NCI-H510A (cell line): Measurements from ENCODE around the gene PPP2R5B.
"Not testable (repeated sequence)": the region's sequence is repeated elsewhere in the genome, so short reads cannot be mapped to it uniquely, and the experiment has no call there.

Source experiments
- DNase-seq: peaks from one replicate; lab custom pipeline; 2025; lab: John Stamatoyannopoulos, UW

The PPP2R5B gene

DNA sequence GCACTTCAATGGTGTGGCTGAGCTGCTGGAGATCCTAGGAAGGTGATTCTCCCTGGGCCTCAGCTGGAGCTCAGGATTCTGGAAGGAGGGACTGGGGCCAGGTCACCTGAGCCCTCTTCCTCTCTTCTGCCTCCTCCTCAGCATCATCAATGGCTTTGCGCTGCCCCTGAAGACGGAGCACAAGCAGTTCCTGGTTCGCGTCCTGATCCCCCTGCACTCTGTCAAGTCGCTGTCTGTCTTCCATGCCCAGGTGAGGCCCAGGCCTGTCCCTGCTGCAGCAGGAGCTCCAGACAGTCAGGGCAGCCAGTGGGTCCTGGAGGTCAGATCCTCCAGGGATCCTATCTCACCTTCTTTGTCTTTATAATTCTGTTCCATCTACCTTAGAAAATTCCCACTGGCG is 5.9 kb downstream of the PPP2R5B start:
- DNase-seq: no peak

DNA sequence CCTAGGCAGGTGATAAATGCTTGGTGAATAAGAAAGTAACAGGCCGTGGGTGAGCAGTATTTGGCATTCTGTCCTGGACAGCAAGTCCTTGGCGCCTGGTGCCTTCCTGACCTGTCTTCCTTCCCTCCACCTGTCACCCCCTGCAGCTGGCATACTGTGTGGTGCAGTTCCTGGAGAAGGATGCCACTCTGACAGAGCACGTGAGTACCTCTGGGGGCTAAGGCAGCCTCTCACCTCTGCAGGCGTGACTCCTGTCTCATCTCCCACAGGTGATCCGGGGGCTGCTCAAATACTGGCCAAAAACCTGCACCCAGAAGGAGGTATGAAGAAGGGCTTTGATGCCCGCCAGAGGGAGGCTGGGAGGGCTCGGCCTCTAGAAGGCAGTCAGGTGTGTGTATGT is 6.8 kb downstream of the PPP2R5B start:
- no peak for DNase-seq

DNA sequence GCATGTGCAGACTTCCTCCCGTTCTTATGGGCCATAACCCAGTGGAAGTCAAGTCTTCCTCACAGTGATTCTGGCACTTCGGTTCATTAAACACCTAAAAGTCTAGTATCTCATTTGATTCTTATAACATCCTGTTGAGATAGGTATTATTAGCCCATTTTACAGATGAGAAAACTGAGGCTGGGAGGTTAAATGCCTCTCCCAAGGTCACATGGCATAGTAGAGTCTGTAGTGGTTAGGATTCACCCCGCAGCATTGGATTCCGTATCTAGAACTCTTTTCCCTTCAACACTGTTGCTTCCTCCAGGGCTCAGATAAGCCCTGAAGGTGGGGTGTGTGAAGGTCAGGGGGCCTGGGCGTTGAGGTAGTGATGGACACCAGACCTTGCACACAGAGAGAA is 7.8 kb downstream of the PPP2R5B start:
- no peak for DNase-seq

DNA sequence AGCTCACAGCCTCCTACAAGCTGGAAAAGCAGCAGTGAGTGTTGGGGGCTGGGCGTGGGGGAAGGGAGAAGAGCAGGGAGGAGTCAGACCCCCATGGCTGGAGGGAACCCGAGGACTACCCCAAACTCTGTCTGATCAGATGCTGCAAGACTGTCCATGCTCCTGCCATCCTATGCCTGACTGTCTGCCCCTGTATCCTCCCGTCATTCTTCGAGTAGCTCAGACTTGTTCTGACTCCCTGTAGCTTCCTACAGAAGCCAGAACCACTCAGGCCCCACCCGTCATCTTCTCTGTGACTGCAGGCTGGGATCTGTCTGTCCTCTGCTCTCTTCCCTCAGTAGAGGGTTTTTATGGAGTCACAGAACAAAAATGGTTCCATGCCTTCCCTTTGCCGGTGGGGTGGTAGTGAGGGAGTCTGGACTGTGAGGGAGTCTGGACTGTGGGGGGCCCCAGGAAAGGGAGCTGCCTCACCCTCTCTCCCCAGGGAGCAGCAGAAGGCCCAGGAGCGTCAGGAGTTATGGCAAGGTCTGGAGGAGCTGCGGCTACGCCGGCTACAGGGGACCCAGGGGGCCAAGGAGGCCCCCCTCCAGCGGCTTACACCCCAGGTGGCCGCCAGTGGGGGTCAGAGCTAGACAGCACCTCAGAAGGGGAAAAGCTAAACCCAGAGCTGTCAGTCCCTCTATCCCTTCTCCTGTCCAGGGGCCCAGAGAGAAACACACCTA is 8.9 kb downstream of the PPP2R5B start:
- no peak for DNase-seq

DNA sequence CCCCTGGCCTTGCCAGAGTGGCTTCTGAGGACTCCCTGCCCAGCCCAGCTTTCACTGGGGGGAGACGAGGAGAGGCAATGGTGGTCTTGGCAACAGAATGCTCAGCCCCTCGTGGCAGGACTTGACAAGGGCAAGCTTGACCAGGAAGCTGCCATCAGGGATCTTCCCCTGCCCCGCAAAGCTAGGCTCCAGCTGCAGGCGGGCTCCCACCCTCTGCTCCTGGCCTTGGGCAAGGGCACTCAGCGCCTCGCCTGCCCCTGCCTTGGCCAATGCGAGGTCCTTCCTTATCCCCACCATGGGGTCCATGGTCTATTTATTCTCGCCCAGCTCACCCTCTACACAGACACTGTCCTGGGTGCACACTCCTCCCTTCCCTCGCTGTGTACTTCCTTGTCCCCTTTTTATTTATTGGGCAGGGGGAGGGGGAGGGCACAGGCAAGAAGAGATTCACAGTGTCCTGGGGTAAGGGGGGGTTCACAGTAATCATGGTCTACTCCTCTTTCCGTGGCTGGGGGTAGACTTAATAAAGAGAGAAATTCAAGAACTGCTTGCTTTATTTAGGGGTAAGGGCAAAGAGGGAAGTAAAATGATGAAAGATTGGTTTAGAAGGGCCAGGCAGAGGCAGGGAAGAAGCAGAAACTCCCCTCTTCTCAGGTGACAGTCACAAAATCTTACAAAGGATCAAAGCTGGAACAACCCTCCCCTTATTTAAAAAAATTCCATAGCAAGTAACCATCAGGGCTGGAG is 9.6 kb downstream of the PPP2R5B start:
- DNase-seq: no peak

DNA sequence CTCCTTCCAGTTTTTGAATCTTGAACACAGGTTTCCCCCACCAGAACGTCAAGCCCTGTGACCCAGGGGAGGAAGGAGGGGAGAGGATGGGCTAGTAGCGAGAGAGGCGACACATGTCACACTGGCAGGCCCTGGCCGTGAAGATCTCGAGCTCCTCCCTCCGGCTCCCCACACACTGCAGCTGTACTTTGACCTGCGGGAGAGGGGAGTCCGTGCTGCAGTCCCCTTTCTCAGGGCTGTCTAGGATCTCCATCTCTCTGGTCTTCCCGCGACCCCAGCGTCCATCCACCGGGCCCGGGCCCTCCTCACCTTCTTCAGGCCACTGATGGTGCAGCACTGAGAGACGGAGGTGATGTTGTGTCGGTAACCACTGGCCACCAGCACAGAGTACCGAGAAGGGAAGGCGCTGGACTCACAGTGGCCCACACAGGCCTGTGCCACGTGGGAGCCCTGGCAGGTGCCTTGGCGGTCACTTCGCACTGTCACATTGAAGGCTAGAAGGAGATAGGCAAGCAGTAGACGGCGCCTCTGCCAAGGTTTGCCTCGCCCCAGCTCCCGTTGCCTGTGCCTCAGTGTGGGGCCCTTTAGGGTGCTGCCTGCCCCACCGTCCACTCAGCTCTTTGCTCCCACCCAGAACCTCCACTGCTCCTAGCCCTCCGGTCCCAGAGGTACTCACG is 10.3 kb downstream of the PPP2R5B start:
- DNase-seq: no peak

DNA sequence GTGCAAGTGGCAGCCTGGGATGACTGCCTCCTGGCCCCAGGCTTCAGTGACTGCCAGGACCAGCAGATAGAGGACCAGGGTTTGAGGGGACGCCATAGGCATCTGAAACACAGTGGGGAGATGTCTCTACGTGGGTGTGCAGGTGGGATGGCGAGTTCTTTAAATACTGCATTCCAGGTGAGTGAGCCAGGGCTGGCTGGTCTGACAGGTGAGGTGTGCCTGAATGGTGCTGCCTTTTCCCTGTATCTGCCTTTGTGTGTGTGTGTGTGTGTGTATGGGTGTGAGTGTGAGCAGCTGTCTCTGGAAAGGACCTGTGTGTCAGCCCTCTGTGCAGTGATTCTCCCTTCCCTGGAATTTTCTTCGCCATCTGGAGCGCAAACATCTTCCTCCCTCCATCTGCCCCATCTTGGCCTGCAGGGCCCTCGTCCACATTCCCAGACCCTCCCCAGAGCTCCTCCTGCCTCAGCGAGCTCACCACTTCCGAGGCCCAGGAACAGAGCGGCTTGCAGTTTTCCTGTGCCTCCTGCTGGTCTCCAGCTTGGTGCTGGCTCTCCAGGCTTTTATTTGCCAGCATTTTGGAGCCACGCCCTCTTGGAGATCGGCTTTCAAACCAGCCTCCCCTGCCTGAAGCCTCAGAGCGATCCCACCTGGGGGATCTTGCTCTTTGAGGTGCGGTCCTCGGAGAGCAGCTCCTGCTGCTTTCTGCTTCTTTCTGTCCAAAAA is 11.0 kb downstream of the PPP2R5B start, which contains the start of gene GPHA2:
Gene GPHA2, minus strand, starts transcription at position 535 of the 723 bp plus-strand sequence. Its CDS starts 433 bp downstream, at position 102.
- peak; percentile 68 for DNase-seq

DNA sequence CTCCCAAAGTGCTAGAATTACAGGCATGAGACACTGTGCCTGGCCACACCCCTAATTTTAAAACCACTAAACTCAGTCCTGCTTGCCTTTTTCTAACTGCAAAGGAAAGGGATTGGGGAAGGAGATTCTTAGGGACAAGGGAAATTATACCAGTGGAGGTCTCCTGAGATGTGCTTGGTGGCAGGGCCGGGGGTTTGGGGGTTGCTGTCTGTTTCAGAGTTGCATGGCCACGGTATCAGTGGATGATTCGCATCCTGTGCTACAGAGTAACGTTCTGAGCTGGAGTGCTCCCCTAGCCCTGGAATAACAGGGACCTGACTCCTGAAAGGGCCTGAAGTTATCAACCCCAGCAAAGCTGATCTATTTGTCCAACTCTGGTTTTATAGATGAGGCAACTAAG is 12.1 kb downstream of the PPP2R5B start:
- DNase-seq: no peak

DNA sequence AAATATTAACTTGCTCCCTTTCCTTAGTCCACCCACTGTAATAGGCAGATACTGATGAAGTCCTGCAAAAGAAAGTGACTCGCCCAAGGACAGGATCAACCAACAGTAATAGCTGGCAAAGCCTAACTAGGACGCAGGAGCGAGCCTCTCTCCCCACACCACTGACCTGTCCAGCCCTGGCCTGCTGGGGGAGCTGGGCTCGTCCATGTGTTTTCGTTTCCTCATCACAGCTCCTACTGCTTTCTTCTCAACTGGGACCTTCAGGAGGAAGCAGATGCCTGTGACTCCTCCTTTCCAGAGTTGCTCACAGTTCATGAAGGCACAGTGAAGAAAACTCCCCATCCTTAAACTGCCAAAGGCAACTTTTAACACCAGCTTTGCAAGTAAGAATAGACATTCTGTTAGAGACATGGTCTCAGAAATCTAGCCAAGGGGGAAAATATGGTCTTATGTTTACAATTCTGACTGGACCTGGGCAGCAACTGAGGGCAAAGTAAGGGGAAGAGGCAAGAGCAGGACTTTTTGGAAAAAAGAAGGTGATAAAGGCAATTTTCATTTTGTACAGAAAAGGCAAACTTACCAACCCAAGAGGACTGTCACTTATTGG is 22.8 kb downstream of the PPP2R5B start:
- DNase-seq: no peak

DNA sequence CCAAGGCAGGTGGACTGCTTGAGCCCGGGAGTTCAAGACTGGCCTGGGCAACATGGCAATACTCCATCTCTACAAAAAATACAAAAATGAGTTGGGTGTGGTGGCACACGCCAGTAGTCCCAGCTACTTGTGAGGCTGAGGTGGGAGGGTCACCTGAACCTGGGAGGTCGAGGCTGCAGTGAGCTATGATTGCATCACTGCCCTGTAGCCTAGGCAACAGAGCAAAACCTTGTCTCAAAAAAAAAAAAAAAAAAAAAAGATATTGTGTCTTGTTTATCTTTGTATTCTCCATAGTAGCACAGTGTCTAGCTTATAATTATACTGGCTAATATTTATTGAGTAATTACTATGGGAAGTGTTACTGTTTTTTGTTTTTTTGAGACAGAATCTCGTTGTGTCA is 27.0 kb downstream of the PPP2R5B start:
- no peak for DNase-seq

DNA sequence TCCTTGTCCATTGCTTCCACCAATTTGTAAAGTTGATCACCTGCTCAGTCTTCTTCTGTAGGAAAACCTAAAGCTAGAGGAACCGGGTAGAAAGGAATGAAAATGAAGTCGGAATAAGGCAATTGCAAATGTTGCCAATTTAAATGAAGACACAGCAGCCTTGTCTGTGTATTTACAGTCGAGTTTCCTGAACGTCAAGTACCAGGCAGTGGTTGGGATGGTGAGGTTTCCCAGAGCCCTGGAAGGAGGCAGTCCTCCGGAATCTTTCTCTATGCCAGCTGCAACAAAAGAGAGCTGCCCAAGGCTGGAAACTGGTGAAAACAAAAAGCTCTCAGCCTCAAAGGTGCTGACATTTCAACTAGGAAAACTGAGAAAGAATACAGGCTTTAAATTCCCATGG is 29.7 kb downstream of the PPP2R5B start:
- DNase-seq: no peak

DNA sequence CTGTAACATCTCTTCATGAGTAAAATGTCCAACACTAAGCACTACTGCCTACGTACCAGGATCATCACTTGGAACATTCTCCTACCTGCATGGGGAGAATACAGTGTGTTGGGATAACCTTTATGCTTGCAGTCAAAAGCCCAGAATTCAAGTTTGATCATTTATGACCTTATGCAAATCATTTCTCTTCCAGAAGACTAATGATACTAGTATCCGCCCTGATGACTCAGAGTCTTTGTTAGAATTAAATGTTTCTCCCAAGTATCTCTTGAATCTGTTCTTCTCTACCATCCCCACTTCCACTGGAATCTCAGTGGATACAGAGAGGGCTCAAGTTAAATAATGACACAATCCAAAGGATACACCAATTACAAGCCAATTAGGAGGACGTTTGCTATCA is 35.0 kb downstream of the PPP2R5B start:
- DNase-seq: no peak

DNA sequence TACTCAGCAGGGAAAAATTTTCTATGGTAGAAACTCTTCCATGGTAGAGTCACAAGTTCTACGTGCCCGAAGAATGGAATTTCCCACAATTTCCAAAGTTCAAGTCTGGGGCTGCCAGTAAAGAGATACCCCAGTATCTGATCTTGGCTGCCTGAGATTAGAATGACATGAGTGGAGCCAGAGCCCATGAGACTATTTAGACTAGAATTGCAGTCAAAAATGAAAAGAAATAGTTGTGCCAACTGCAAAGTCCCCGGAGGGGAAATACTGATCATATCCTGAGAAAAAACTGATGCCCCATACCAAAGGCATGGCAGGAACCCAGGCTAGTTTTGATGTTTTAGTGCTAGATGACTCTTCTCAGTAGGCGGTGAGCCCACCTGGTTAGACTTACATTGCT is 36.2 kb downstream of the PPP2R5B start:
- no peak for DNase-seq

DNA sequence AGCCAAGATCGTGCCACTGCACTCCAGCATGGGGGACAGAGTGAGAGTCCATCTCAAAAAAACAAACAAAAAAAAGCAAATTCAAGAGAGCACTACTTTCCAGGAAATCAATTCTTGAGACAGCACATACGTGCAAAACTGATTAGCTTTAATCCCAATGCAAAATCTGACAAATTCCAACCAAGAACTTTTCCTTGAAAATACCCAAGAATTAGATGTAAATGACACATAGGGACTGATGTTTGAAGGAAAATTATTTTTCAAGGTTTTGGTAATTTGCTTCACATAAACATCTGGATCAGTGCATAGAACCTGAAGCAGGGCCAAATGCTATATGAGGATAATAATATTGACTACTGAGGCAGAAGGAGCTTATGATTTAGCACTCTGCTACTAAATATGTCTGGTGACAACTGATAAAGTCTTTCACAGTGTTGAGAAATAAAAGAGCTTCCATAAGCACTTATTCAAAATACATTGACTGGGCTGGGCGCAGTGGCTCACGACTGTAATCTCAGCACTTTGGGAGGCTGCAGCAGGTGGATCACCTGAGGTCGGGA is 38.7 kb downstream of the PPP2R5B start:
- DNase-seq: no peak

DNA sequence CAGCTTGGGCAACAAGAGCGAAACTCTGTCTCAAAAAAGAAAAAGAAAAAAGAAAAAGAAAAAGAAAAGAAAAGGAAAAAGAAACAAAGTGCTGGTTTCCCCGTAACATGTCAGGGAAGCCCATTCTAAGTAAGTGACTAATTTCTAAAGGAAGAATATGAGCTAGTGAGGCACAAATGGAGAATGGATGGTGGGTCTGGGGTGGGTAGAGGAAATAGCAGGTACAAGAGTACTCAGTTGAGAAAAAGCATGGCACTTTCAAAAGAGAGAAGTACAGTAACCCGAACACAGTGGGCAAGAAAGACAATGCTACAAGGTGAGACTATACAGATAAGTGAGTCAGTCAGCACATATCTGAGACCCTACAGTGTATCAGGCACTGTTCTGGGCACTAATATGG is 42.9 kb downstream of the PPP2R5B start:
- DNase-seq: no peak

DNA sequence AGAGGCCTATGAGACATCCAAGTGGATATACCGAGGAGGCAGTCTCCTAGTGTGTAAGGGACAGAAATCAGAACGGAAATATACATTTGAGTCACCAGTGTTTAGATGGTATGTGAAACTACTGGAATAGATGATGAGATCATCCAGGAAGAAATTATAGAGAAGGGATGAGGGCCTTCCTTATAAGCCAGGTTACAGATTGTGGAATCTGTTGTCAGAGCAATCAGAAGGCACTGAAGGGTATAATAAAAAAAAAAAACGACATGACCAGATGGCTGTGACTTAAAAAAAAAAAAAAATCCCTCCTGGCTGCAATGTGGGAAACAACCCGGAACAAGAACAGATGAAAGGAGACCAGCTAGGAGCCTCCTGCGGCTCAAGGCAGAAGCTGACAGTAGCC is 44.7 kb downstream of the PPP2R5B start:
- DNase-seq: no peak

DNA sequence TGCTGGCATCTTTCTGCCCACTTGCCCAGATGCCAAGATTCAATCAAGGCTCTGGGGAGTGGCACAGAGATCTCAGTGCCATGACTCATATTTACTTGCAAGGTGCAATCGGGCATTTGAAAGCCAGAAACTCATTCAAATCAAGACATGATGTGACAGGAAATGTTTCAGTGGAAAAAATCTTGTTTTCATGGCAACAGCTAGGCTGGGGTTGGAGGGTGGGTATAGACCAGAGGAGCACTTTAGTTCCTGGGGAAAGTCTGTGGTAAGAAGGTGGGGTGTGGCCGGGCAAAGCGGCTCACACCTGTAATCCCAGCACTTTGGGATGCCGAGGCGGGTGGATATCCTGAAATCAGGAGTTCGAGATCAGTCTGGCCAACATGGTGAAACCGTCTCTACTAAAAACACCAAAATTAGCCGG is 46.3 kb downstream of the PPP2R5B start:
- DNase-seq: no peak

DNA sequence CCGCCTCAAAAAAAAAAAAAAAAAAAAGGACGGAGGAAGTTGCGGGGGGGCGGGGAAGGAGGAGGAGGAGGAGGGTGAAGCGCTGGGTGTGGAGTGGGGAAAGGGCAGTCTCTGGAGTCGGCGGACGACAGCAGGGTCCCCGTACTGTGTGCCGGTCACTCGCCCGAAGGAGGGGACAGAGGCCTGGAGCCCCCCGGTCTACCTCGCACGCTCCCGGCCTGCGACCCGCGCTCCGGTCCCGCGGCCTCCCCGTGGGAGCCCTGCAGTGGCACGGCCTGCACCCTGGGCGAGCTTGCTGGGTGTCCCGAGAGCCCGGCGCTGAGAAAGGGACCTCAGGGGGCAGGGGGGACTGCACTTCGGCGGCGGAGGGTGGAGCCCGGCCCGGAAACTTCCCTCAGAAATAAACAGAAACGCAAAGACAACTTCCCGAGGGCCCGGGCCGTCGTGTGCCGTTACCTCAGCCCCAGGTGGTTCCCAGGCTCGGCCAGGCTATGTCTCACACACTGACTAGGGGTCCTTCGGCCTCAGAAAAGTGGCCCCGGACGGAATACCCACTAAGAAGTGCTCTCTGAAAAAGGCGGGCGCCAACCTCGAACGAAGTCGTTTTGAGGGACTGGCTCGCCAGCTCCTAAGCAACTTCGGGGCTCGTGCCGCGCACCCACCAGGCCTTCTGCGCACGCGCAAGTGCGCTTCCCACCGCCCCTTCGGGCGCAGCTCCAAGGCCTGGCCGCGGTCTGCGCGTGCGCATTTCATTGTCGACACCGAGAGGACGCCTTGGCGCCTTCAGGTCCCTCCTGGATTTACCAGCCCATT is 47.1 kb downstream of the PPP2R5B start, which contains the start of gene MAJIN:
Gene MAJIN, minus strand, starts transcription at position 688 of the 813 bp plus-strand sequence. CDS start 12,703 bp downstream, outside the sequence.
- no peak for DNase-seq

DNA sequence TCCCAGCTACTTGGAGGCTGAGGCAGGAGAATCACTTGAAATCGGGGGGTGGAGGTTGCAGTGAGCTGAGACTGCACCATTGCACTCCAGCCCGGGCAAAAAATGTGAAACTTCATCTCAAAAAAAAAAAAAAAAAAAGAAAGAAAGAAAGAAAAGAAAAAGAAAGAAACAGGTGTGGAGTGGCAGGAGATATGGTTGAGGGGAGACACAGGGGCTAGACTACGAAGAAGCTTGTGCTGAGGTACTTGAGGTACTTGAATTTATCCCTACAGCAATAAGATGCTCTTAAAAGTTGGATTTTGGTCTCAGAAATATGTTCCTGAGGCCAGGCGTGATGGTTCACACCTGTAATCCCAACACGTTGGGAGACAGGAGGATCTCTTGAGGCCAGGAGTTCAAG is 49.6 kb downstream of the PPP2R5B start:
- no peak for DNase-seq

DNA sequence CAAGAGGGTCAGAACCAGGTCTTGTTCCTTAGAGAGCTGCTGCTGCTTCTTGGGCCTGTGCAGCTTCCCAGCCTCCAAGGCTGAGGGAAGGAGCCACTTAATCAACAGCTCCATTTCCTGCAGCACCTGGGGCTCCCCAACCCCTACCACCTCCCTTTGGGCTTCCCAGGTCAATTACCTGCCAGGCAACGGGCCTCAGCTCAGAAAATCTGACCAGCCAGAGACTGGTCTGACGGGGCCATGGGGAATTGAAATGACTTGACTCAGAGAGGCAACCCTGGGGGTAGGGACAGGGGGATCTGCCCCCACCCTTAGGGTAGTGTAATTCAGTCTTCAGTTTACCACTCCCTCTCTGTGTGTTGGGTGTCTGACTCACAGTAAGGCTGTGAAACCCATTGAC is 52.2 kb downstream of the PPP2R5B start:
- DNase-seq: no peak

DNA sequence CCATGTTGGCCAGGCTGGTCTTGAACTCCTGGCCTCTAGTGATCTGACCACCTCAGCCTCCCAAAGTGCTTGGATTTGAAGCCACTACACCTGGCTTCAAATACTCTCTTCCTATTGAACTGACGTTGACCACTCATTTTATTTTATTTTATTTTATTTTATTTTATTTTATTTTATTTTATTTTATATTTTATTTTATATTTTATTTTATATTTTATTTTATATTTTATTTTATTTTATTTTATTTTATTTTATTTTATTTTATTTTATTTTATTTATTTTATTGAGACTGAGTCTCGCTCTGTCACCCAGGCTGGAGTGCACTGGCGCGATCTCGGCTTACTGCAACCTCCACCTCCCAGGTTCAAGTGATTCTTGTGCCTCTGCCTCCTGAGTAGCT is 58.9 kb downstream of the PPP2R5B start:
- DNase-seq: not testable (repeated sequence)
